ENCODE data around the gene PHF10.

Gene PHF10

DNA sequence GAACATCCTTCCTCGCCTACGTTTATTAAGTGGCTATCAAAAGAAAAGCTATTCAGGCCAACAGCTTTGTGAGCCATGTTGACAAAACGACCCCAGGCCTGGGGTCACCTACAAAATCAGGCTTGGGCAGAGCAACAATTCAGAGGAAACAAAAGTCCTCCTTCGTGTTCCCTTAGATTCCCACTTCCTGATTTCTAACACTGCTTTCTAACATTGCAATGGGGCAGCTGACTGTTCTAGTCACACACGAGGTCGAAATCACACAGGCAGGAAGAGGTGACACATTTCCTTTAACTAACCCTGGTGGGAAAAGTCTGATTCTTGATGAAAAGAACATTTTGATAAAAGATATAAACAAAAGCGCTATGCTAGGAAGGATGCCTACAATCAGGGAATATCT is 54.4 kb downstream of the PHF10 start:
- Histone ChIP-seq H3K27ac (no peak overlapping the region), H3K9me3 (no peaks in the 10 kb centered on the region), H3K27me3 (no peaks in the 10 kb centered on the region), H3K36me3 (peaks cover 13% of the 10 kb centered on the region), H3K4me1 (ENCODE audit: control insufficient read depth in 1 of 2, insufficient read depth in 1 of 2, low read depth in 1 of 2, low read length in 1 of 2) (no peaks in the 10 kb centered on the region), H3K4me3 (ENCODE audit: low read depth in 1 of 2, low read length in 1 of 2) (no peak overlapping the region)
- no peak for TF ChIP-seq CTCF (IDR thresholded peaks at IDR 0.05)

DNA sequence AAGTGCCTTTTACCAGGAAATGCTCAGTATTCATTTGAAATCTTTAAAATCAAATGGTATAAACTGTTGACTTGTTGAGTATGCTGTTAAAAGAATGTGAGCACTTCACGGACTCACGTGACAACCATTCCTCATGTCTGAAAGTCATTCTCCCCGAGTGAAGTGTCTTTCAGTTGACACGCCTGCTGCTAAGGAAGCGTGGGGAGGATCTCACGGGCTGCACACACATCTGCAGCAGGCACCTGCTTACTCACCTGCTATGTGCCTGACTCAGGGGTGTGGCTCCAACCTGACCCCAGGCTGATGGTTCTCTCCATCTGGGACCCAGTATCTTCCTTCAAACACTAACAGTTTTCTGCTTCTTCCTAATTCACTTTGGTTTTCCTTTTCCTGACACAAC is 55.2 kb downstream of the PHF10 start:
- Histone ChIP-seq H3K4me1 (ENCODE audit: control insufficient read depth in 1 of 2, insufficient read depth in 1 of 2, low read depth in 1 of 2, low read length in 1 of 2) (no peaks in the 10 kb centered on the region), H3K36me3 (peaks cover 13% of the 10 kb centered on the region), H3K4me3 (ENCODE audit: low read depth in 1 of 2, low read length in 1 of 2) (no peak overlapping the region), H3K9me3 (no peaks in the 10 kb centered on the region), H3K27me3 (no peaks in the 10 kb centered on the region), H3K27ac (no peak overlapping the region)
- TF ChIP-seq CTCF (IDR thresholded peaks at IDR 0.05), result no peak

GRCh38 chr6:169668203-169668847 is 56.0 kb downstream of the PHF10 start:
- Histone ChIP-seq H3K4me1 (ENCODE audit: control insufficient read depth in 1 of 2, insufficient read depth in 1 of 2, low read depth in 1 of 2, low read length in 1 of 2) (no peaks in the 10 kb centered on the region), H3K9me3 (no peaks in the 10 kb centered on the region), H3K36me3 (peaks cover 13% of the 10 kb centered on the region), H3K27ac (no peak overlapping the region), H3K4me3 (ENCODE audit: low read depth in 1 of 2, low read length in 1 of 2) (no peak overlapping the region), H3K27me3 (no peaks in the 10 kb centered on the region)
- no peak for TF ChIP-seq CTCF (IDR thresholded peaks at IDR 0.05)

DNA sequence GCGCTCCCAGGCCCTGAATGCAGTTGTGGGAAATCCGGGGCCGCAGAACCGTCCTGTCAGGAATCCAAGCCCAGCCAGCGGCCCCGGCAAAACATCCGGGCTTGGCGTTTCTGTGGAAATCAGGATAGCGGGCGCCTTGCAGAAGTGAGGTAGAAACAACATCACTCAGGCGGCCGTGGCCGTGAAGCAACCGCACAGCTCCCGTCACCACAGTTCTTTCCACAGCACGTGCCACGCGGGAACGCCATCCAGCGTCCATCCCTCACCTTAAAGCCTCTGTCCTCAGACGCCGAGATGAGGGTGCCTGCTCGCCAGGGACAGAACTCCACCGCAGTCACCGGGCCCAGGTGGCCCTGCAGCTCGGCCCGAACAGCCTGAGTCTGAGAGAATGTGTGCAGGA is 56.6 kb downstream of the PHF10 start:
- TF ChIP-seq CTCF (IDR thresholded peaks at IDR 0.05), result no peak

GRCh38 chr6:169666441-169666840 is 57.9 kb downstream of the PHF10 start:
- Histone ChIP-seq H3K9me3 (no peaks in the 10 kb centered on the region), H3K36me3 (peaks cover 7% of the 10 kb centered on the region), H3K27ac (no peak overlapping the region), H3K27me3 (no peaks in the 10 kb centered on the region), H3K4me1 (ENCODE audit: control insufficient read depth in 1 of 2, insufficient read depth in 1 of 2, low read depth in 1 of 2, low read length in 1 of 2) (no peaks in the 10 kb centered on the region), H3K4me3 (ENCODE audit: low read depth in 1 of 2, low read length in 1 of 2) (no peak overlapping the region)
- TF ChIP-seq CTCF (IDR thresholded peaks at IDR 0.05), result no peak

More for the DNA sequence above, 56.6 kb downstream of the PHF10 start:
- Histone ChIP-seq H3K4me3 (ENCODE audit: low read depth in 1 of 2, low read length in 1 of 2) (no peak overlapping the region), H3K9me3 (no peaks in the 10 kb centered on the region), H3K27me3 (no peaks in the 10 kb centered on the region), H3K36me3 (peaks cover 13% of the 10 kb centered on the region), H3K4me1 (ENCODE audit: control insufficient read depth in 1 of 2, insufficient read depth in 1 of 2, low read depth in 1 of 2, low read length in 1 of 2) (no peaks in the 10 kb centered on the region), H3K27ac (no peak overlapping the region)

Measured in neutrophil (primary cell).